GM19043 (cell line): Measurements from ENCODE around the gene NTMT2.
A peak's percentile ranks its signal among the peaks of the same experiment; 100 is the strongest.

Experiments used
- ATAC-seq: cut with Tn5 transposase; IDR thresholded peaks from one replicate; pipeline ENCODE4 v1.9.1; 2021; ENCODE audit warnings: low read depth; ENCODE audit not compliant: unreplicated experiment

Gene NTMT2

DNA sequence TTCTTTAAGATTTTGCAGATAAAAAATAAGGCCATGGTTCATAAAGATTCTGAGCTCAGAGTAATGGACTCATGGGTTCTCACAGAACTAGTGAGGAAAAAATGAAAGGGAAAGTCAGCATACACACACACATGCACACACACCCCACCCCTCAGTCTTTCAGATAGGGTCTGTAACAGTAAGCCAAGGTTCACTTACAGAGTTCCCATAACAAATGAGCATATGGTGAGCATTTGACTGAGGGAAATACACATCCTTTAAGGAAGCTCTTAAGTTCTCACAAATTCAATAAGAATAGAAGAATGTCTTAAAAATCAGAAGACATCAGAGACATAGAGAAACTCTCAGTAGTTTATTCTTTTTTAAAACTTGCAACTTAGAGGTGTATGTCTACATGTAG lies 57.9 kb downstream of the NTMT2 start:
- no peak for ATAC-seq

DNA sequence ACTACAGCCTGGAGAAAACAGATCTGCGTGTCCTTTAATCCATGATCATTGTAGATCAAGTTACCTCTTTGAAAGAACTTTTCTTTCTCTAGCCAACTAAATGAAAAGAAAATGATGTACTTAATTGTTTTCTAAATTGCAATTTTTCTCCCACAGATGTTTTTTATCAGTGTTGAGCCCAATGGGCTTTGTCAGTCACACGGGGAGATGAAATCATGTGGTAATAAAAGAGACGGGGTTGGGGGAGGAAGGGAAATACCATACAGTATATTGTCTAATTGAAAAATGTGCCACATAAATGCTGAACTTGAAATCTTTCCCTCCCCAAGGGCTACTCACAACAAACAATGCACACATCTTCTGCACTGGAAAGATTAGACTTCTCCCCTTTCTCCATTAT lies 58.4 kb downstream of the NTMT2 start:
- ATAC-seq = no peak

DNA sequence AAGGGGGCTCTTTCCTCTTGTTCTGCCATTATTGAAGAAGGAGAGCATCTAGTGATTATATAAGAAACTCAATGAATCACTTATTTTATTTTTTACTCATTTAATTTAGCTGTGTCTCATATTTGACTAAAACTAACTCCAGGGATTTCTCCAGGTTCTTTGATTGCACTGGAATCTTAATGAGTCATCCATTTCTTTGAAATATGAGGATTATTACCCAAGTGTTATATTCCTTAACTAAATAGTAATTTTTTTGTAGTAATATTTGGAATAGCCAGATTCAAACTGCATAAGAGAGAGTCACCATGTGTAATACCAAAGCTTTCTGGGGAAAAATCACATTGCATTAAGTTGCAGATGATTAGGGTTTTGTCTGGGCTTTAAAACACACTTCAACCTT lies 59.5 kb downstream of the NTMT2 start:
- no peak for ATAC-seq

DNA sequence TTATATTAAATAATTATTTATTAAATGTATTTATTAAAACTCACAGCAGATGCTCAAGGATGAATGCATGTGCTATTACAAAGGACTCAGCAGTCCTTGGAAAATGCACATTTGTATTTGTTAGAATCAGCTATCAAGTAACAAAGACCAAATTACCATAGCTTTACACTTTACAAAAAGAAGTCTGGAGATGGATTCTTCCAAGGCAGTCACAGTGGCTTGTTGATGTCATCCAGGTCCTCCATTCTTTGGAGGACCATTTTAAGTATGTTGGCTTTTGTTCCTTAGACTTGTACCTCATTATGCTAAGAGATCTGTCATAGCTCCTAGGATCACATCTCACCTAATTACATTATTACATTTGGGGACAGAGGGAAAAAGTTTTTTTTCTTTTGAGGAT lies 63.4 kb downstream of the NTMT2 start:
- no peak for ATAC-seq

DNA sequence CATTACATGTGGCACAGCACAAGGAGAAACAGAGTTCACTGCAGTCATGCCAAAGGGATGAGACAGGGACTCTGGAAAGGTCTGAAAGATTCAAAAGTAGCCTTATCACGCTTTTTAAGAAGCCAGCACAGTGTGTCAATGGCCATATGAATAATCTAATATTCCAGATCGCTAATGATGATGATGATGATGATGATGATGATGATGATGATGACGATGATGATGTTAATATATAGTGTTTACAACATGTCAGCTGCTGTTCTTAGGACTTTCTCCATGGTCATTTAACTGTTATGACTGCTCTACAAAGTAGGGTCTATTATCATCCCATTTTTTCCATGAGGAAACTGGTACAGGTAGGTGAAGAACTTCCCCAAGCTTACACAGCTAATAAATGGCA lies 64.4 kb downstream of the NTMT2 start:
- ATAC-seq = no peak

DNA sequence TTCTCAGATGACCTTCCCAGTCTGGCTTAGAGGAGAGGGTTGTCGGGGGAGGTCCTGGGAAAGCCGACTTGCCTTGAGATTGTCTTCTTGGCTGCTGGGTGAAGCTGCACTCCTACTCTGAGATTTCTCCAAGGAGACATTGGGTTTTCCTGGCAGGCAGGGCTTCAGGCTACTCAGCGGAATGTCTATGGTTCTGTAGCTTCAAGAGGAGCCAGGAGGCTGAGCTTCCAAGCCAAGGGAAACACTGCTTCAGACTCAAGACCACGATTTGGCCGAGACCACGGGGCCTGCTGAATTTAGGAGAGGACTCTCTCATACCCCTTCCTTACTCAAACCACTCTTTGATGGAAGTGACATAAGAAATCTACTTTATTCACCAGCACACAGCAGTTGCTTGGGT lies 67.8 kb downstream of the NTMT2 start:
- ATAC-seq = no peak

DNA sequence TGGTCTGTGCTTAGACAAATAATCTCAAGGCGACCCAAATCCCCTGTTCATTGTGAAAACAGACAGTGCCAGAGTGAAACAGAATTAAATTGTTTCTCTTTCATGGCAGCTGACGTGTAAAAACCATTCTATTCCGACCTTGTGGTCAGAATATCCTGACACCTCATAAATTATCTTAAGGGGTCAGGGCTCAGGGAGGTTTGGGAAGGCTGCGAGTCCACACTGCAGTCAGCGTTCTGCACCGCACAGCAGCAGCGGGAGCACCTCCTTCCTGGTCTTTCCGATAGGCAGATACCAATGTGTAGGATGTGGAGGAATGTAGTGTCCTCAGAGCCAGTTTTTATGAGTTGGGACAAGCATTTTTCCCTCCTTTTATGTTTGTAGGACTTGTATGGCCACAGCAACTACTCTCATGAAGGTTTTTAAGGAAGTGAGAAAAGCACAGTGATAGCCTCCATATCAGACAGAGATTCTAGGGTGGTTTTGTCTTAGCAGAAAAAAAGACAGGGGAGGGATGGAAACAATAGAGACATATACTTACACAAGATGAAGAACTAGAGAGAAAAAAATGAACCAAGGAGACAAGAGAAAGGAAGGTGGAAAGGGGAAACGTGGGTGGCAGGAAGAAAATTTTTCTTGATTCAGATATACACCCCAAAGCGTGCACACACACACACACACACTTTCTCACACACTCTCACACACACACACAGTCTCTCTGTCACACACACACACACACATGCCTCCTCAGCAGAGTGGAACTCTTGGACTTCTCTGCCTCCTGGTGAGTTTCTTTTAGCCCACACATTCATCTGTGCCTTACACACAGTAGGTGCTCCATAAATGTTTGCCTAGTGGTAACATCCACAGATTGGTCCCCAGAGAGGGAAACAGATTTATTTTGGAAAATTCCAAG lies 68.6 kb downstream of the NTMT2 start:
- peak; percentile 68 for ATAC-seq

DNA sequence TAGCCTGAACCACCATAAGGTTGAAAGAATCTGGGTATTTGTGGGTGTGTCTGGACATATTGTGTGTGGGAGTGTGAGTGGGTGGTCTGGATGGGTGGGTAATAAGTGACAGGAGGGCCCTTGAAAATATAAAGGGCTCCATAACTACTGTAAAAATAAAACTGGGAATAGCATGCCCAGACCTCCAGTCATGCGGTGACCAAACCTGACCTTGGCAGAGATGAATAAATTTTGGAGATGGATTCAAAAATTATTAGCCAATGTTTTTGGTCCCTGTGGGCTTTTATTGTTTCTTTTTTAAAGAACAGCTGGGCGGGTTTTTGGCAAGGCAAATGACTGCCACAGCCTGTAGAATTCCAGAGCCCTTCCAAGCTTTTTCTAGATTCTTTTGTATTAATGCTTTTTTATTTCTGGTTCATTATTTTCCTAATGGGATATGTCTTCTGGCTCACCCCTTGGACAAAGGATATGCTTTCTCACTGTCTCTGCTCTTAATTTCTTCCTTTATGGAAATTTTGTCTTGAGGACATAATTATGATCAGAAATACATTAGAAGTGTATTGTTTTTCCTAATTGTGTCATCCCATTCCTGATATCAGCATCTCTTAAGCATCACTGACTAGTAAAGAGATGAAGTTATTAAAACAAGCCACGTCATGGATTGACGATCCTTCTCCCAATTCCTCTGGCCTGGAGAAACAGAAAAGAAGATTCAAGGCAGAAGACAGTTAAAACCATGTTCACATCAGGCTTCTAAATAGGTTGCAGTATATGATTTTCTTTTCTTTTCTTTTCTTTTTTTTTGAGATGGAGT lies 69.5 kb downstream of the NTMT2 start:
- ATAC-seq = no peak

DNA sequence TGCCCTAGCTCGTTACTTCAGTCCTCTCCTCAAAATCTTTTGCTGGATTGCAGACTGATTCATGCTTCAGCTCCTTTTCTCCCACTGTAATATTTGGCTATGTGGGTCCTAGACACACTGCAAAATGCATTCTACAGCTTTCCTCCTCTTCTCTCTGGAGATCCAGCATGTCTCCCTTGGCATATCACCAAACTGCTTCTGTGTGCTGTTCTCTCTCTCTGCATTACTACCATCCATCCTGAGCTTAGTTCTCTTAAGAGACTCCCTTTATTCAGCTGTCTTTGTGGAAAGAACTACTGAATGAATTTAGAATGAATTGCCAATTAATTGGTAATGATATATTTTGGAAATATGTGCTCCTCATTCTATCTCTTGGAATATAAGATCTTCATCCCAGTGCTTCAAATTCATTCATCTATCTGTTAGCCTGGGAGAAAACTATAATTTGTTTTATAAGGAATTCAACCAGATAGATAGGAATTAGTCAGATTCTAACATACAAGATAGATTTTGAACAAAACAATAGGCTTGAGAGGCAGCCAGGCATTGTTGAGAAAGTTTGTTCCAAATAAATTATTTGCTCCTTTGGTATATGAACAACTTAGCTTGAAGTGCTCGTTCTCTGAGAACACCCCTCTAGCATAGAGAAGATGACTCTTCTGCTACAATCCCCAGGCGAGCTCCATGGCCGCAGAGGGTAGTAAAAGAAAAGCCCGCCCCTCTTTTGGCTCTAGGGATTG lies 71.9 kb downstream of the NTMT2 start:
- ATAC-seq = no peak

DNA sequence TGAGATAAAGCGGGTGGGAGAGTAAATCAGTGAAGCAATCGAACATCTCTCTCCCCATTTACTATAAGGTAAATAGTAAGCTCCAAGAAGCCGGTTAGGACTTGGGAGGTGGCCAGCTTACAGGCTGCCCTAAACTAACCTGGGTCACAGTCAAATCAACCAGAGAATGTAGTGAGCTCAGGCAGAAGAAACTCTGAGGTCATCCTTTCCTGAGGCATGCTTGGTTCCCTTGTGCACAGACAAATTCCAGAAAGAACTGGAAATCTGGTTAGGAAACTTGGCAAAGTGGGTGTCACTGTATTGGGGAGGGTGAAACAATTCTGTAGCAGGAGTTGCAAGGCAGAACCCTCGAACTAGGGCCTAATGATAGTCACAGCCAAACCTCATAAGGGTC lies 72.5 kb downstream of the NTMT2 start:
- ATAC-seq = no peak
